ENCODE results near the gene SART3. TPM values are rescaled to one million over a fixed set of nuclear protein-coding genes. Genes with fewer than 3 reads are reported as not detected.

The SART3 gene
- total and polyA plus RNA-seq, 2 experiments from 2014 or later = 23.2 to 145 TPM

DNA sequence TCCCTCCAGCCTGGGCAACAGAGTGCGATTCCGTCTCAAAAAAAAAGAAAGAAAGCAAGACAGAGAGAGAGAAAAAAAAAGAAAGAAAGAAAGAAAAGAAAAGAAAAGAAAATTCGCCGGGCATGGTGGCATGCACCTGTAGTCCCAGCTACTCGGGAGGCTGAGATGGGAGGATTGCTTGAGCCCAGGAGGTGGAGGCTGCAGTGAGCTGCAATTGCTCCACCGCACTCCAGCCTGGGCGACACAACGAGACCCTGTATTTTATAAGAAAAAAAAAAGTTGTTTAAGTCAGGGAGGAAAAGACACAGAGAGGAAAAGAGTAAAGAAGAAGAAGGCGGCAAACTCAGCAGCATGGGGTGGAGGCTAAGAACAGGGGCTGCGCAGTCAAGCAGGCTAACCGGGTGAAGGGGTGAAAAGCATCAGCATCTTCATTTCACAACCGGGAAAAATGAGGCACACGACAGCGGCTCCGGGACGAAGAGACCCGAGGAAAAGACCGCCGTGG, 46.5 kb downstream of the SART3 start:
- Histone ChIP-seq H3K4me3 (peak overlapping the region; percentile 80), H3K27me3 (no peaks in the 10 kb centered on the region), H3K27ac (no peak overlapping the region), H3K4me1 (ENCODE audit: low read depth) (peaks cover 3% of the 10 kb centered on the region), H3K9me3 (ENCODE audit: low read depth) (no peaks in the 10 kb centered on the region), H3K36me3 (peaks cover 4% of the 10 kb centered on the region)
- TF ChIP-seq, protein P1, sequence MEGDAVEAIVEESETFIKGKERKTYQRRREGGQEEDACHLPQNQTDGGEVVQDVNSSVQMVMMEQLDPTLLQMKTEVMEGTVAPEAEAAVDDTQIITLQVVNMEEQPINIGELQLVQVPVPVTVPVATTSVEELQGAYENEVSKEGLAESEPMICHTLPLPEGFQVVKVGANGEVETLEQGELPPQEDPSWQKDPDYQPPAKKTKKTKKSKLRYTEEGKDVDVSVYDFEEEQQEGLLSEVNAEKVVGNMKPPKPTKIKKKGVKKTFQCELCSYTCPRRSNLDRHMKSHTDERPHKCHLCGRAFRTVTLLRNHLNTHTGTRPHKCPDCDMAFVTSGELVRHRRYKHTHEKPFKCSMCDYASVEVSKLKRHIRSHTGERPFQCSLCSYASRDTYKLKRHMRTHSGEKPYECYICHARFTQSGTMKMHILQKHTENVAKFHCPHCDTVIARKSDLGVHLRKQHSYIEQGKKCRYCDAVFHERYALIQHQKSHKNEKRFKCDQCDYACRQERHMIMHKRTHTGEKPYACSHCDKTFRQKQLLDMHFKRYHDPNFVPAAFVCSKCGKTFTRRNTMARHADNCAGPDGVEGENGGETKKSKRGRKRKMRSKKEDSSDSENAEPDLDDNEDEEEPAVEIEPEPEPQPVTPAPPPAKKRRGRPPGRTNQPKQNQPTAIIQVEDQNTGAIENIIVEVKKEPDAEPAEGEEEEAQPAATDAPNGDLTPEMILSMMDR (IDR thresholded peaks at IDR 0.05; ENCODE audit: low read depth, low read length) = no peak
- DNase-seq (ENCODE audit: low read depth in 1 of 2, low spot score in 1 of 2) = no peak

DNA sequence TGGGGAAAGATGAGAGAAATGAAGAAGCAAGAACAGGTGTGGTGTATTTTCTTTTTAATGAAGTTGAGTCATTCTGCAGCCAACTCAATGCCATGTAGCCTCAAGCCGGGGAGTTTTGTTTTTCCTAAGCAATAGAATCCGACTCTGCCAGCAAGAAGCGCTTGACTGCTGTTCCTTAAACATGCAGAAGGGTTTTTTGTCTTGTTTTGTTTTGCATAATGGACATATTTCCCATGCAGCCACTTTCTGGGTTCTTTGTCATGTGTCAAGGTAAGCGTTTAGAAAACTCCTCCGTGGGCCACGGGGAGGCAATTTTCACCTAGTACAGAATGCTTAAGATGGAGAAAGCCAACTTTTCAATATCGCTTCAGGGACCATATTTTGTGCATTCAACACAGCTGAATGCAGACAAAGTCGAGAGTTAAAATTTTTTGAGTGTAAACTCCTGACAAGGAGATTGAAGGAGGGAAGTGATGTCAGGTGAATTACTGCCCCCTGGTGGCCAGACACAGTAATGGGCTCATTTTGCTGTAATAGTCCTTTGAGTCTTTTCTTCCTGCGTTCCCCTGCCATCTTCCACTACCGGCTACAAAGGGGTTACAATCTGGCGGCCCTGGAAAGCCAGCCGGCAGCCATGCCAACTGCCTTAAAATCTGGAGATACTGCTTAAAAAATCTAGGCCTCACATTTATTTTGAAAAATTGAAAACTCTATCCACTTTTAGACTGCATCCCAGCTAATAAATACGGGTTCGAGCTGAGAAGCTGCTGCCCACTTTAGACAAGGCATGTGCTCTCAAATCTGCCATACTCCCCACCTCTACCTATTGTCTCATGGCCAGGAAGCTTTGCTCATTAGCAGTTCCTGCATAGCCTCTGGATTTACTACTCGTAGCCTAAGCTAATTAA, 49.1 kb downstream of the SART3 start:
- TF ChIP-seq, protein P1 (IDR thresholded peaks at IDR 0.05; ENCODE audit: low read depth, low read length) = peak; percentile 82
- H3K36me3 ChIP-seq = no peaks in the 10 kb centered on the region
- peaks cover 3% of the 10 kb centered on the region for H3K4me1 ChIP-seq (ENCODE audit: low read depth)
- H3K27me3 ChIP-seq = no peaks in the 10 kb centered on the region
- peak; percentile 70 to 76 for DNase-seq (ENCODE audit: low read depth in 1 of 2, low spot score in 1 of 2)
- H3K4me3 ChIP-seq = no peak overlapping the region
- H3K27ac ChIP-seq = no peak overlapping the region
- H3K9me3 ChIP-seq (ENCODE audit: low read depth) = no peaks in the 10 kb centered on the region

DNA sequence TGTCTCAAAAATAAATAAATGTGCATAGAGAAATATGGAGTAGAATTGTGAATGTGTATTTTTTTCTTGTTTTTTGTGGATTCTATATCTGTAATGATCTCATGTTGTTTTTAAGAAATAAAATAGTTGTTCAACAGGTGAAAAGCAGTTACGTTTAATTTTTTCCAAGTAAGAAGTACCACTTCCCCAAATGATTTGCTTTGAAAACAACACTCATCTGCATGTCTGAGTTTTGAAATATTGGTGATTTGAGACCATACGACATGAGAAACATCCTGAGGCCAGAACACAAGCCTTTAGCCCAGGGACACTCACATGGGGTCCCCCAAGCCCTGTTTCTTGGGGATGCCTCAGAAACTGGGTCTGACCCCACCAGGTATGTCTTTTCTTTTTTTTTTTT, 50.1 kb downstream of the SART3 start:
- no peaks in the 10 kb centered on the region for H3K9me3 ChIP-seq (ENCODE audit: low read depth)
- no peak overlapping the region for H3K4me3 ChIP-seq
- no peak for DNase-seq (ENCODE audit: low read depth in 1 of 2, low spot score in 1 of 2)
- TF ChIP-seq, protein P1 (IDR thresholded peaks at IDR 0.05; ENCODE audit: low read depth, low read length) = no peak
- no peaks in the 10 kb centered on the region for H3K36me3 ChIP-seq
- H3K4me1 ChIP-seq (ENCODE audit: low read depth) = peaks cover 3% of the 10 kb centered on the region
- H3K27ac ChIP-seq = no peak overlapping the region
- no peaks in the 10 kb centered on the region for H3K27me3 ChIP-seq

DNA sequence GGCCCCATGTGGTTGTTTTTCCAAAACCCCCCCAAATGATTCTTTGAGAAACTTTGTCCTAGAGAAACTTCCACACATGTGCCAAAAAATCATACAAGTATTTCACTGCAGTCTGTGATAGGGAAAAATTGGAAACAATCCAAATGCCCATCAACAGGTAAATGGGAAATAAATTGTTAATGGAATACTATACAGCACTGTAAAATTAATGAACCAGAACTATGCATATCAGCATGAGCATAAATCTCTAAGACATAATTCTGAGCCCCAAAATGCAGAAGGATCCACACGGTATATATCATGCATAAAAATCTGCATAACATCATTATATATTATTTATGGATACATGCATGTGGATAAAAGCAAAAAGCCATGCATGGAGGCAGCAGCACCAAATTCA, 51.2 kb downstream of the SART3 start:
- Histone ChIP-seq H3K4me1 (ENCODE audit: low read depth) (no peaks in the 10 kb centered on the region), H3K27me3 (no peaks in the 10 kb centered on the region), H3K9me3 (ENCODE audit: low read depth) (no peaks in the 10 kb centered on the region), H3K4me3 (no peak overlapping the region), H3K36me3 (no peaks in the 10 kb centered on the region), H3K27ac (no peak overlapping the region)
- TF ChIP-seq, protein P1 (IDR thresholded peaks at IDR 0.05; ENCODE audit: low read depth, low read length) = no peak
- DNase-seq (ENCODE audit: low read depth in 1 of 2, low spot score in 1 of 2) = no peak

DNA sequence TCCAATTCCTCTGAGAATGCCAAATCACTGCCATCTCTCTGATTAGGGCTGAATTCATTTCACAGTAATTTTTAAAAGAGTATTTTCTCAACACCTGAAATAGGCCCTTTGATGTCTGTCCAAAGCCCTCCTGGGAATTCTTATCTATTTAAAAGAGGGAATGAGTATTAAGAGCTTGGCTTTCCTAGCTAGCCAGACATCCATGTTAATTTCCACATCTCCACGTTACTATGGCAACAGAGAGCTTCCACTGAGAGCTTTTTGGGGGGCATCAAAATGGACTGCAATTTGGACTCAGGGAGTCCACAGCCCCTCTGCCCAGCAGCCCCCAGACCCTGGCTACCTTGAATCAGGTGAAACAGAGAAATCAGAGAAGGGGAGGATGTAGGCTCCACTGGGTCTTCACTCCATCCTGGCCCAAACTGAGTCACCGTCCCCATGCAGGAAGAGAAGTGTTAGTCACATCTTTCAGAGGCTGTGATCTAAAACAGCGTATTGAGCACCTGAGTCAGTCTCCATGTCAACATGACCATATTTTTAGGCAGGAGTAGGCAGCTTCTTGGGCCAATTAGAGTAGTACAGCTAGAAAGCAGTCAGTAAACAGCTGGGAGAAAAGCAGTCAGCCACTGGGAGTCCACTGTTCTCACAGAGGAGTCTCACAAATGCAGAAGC, 52.9 kb downstream of the SART3 start:
- H3K9me3 ChIP-seq (ENCODE audit: low read depth) = no peaks in the 10 kb centered on the region
- no peaks in the 10 kb centered on the region for H3K36me3 ChIP-seq
- TF ChIP-seq, protein P1 (IDR thresholded peaks at IDR 0.05; ENCODE audit: low read depth, low read length) = no peak
- no peak for DNase-seq (ENCODE audit: low read depth in 1 of 2, low spot score in 1 of 2)
- no peaks in the 10 kb centered on the region for H3K4me1 ChIP-seq (ENCODE audit: low read depth)
- H3K4me3 ChIP-seq = no peak overlapping the region
- H3K27me3 ChIP-seq = no peaks in the 10 kb centered on the region
- H3K27ac ChIP-seq = no peak overlapping the region
